HFF-Myc (cell line): ENCODE data around the gene RFX2.

Experiments
- DNase-seq: peaks from one replicate; pipeline ENCODE4 v3.0.0-alpha.2; 2011; ENCODE audit warnings: low read depth; ENCODE audit errors: extremely low read depth
- H3K4me3 ChIP-seq: replicated peaks from 2 replicates; pipeline ENCODE4 v1.5.1; 2011; ENCODE audit warnings: low read depth, mild to moderate bottlenecking, control low read depth, low read length
- TF ChIP-seq, protein P1 (sequence below): IDR thresholded peaks from 2 replicates; pipeline ENCODE4 v1.5.1; 2012; ENCODE audit warnings: mild to moderate bottlenecking, low read depth, low read length, control low read depth; ENCODE audit errors: missing control alignments

RFX2 gene

DNA sequence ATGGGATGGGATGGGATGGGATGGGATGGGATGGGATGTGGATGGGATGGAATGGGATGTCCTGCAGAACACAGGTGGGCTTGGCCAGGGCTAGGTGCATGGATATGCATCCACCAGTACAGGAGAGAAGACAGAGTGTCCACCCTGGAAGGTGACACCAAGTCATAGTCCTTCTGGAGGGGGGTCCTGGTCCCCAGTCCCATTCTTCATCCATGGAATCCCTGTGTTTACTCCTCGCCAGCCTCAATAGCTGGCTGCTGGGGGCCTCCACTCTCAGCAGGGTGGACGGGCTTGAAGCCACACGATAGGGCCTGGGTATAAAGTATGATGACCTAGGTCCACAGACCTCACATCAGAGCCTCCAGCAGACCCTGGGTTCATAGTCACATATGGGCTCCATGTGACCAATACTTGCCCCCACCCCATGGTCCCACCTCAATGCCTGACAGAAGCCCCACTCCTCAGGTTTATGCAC is 40.1 kb downstream of the RFX2 start:
- no peak for DNase-seq
- no peak overlapping the region for H3K4me3 ChIP-seq

DNA sequence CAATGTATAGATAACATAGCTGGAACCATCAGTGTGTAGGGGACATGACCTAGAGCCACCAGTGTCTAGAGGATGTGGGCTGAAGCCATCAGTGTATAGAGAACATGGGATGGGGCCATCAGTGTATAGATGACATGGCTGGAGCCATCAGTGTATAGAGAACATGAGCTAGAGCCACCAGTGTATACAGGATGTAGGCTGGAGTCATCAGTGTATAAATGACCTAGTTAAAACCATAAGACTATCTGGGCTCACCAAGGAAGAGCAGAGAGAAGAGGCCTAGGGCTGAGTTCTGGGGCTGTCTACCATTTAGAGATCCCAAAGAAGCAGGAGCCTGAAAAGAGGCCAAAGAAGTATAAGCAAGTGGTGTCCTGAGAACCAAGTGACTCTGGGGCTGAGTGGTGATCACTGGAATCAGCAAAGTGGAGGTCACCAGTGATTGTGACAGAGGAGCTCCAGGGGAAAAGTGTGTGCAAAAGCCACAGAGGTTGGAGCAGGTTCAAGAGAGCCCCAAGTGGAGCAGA is 41.0 kb downstream of the RFX2 start:
- DNase-seq, result no peak
- H3K4me3 ChIP-seq, result no peak overlapping the region
- TF ChIP-seq, protein P1, sequence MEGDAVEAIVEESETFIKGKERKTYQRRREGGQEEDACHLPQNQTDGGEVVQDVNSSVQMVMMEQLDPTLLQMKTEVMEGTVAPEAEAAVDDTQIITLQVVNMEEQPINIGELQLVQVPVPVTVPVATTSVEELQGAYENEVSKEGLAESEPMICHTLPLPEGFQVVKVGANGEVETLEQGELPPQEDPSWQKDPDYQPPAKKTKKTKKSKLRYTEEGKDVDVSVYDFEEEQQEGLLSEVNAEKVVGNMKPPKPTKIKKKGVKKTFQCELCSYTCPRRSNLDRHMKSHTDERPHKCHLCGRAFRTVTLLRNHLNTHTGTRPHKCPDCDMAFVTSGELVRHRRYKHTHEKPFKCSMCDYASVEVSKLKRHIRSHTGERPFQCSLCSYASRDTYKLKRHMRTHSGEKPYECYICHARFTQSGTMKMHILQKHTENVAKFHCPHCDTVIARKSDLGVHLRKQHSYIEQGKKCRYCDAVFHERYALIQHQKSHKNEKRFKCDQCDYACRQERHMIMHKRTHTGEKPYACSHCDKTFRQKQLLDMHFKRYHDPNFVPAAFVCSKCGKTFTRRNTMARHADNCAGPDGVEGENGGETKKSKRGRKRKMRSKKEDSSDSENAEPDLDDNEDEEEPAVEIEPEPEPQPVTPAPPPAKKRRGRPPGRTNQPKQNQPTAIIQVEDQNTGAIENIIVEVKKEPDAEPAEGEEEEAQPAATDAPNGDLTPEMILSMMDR, result no peak

More for the DNA sequence above, 40.1 kb downstream of the RFX2 start:
- TF ChIP-seq, protein P1, result no peak

DNA sequence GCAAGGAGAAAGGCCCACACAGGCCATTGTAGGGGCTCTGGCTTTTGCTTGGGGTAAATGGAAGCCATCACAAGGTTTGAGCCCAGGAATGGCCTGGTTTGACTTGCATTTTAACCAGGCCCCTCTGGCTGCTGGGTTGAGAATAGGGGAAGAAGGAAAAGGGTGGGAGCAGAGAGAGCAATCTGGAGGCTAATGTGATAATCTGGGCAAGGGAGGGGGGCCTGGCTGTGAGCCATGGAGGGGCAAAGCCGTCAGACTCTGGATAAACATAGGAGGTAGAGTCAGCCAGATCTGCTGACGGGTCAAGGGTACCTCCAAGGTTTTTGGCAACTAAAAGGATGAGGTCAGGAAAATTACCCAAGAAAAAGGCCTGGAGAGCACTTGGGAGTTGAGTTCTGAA is 41.6 kb downstream of the RFX2 start:
- no peak for DNase-seq
- TF ChIP-seq, protein P1, result no peak
- H3K4me3 ChIP-seq, result no peak overlapping the region

DNA sequence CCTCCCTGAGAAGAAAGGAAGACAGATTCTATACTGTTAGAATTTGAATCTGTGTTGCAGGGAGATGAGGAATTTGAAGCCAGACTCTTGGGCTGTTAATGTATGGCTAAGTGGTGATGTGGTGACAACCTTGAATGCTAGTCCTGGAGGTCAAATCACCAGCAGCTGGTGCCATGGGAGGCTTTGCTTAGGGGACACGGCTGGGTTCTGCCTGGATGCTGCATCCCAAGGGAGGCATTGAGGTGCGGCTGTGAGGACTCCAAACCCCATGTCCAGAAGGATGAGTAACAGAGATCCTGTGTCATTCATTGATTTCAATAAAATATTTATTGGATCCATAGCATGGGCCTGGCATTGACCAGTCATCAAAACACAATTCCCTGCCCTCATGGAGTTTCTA is 42.3 kb downstream of the RFX2 start:
- no peak for DNase-seq

DNA sequence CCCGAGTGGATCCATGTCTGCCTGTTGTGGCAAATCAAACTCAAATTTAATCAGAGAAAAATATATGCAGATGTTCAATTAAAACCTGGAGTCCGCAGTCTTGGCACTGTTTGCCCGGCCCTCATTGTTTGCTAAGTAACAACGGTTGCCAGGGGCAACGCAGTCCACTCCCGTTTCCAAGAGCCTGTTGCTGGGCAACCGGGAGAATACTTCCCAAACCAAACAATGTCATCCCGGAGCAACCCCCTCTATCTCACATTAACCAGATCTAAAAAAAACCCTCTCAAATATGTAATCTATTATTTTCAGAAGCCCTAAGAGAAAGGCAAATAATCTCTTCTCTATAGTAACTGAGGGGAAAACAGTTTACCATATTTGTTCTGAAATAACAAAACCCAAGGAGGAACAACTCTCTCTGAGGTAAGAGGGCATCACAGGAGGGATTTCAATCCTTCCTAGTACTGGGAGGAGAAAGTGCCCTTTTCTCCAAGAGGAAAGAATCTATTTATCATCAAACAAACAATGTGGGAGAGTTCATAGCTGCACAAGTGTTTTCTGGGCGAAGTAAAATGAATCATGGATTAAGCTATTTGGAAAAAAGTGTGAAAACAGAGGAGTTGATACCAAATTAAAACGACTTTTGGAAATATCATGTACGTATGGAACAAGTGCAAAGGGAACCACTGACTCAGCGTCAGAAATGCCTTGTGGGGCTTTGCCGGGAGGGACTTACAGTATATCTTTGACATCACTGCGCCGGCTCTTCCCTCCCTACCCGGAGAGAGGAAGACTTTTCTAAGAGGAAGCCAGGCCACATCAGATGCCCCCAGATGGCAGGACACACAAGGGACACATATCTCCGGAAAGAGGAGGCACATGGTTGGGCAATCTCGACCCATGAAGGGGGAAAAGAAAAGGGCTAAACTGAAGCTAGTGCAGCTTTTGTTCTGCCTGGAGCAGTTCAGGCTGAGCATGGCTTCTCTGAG is 43.3 kb downstream of the RFX2 start:
- no peak for DNase-seq
- TF ChIP-seq, protein P1, result no peak
- no peak overlapping the region for H3K4me3 ChIP-seq

More for the DNA sequence above, 42.3 kb downstream of the RFX2 start:
- H3K4me3 ChIP-seq, result no peak overlapping the region
- TF ChIP-seq, protein P1, result no peak

DNA sequence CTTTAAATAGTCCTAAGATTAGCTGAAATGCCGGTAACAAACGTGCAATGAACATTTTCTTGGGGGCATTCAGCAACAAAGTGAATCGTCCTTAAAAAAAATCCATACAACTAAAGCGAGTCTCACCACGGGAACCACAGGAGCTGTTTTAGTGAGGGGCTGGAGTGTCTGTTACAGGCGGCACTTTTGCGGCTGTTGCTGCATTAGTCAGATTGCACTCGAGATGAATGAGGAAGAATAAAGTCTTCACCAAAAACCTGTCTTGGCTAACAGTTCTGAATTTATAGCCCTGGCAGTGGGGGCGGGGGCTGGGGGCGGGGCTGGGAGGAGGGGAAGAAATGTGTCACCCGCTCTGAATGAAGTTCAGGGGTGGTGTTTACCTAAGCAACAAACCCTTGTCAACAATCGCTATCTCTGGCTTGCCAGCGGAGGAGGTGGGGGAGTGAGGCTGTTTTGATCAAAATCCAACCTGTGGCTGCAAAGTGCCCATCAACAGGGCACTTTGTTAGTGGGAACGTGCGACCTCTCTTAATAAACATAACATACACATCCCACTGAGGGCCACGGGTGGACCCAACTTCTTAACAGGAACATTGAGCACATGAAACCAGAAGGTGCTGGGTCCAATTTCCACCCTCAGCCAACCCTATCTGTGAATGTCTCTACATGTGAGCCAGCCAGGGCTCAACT is 44.5 kb downstream of the RFX2 start:
- no peak overlapping the region for H3K4me3 ChIP-seq
- TF ChIP-seq, protein P1, result no peak
- DNase-seq, result no peak
